Renal pelvis (tissue), 4 donors: ENCODE results near the gene OR10G3. TPM values are rescaled to one million over a fixed set of nuclear protein-coding genes. Genes with fewer than 3 reads are reported as not detected.

Experiments used
- DNase-seq: peaks from one replicate; pipeline ENCODE4 v3.0.0-alpha.2; 2013
- polyA plus RNA-seq, 3 donors: library from polyadenylated mRNA; unstranded; fragments of 120-200 nt; gene quantifications; one replicate each; pipeline ENCODE4 v1.2.1, GENCODE V29; 2013; ENCODE audit not compliant: insufficient read length in 3 of 3

OR10G3 gene
- polyA plus RNA-seq, 3 donors: 0.16 TPM; not detected in 2

DNA sequence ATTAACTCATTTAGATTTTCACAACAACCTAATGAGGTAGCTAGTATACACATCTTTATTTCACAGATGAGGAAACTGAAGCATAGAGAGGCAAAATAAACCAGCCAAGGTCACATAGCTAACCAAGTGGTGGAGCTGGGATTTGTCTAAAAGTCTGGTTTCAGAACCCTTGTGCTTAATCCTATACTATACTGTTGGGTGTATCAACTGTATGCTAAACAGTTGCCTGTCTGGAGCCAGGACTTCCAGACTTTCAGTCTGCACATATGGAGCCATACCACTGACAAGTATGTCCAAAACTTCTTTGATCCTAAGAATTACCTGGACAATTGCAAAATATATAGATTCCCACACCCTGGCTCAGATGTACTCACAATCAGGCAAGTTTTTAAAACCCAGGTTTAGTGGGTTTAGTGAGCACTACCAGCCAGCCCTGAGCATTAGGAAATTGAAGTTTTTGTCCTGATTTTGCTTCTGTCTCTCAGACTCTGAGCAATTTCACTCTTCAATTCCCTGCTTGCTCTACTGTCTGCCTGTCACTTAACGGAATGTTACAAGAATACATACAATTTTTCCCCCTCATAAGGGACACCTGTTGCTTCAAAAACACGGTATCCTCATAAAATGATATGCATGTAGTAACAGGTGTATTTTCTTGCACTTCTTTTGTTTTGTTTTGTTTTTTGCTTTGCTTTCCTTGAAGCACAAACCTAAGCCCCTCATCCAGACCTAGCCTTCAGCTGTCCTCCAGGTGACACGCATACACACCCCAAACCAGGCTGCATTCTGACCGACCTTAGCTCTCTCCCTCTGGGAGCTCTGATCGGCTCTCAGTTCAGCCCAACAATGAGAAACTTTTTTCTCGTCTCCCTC is 44.1 kb downstream of the OR10G3 start:
- DNase-seq: no peak

DNA sequence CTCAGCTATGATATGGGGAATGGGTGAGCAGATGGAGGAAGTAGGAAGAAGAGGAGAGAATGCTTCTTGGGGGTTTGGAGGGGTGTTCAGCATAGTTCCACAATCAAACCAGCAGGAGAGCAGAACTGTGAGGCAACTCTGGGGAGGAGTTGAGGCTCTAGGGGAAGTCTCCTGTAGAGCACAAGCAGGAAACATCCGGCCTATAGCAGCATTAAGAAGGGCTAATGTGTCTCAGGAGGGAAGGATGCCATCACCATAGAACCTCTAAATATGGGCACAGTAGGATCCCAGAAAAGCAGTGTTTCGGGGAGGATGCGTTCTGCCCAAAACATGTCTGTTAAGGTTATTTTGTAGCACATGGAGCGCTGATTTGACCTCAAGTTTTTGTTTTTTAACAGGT is 45.3 kb downstream of the OR10G3 start:
- DNase-seq: no peak

DNA sequence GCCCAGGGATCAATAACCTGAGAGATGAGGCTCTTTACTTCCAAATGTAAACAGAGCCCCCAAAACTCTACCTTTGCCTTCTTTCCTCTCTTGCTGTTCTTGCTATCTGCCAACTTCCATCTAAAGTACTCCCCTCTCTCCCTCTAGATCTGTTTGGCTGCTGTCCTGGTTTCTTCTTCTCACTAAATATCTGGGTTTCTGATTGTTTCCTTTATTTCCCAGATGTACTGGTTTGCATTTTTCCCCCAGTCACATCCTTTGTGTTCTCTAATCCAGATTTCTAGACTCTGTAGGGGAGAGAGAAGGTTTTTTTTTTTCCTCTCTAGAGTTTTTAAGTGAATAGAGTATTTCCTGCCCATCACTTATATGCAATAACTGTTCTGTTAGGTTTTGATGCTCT is 46.6 kb downstream of the OR10G3 start:
- no peak for DNase-seq

DNA sequence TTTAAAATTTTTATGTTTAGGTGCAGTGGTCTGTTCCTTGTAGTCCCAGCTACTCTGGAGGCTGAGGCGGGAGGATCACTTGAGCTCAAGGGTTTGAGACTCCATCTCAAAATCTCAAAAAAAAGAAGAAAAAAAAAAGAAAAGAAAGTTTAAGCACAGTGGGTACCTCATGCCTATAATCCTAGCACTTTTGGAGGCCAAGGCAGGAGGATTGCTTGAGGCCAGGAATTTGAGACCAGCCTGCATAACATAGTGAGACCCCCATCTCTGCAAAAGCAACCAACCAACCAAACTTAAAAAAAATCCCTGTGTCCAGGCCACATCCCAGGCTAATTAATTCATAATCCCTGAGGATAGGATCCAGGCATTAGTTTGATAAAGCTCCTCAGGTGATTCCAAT is 50.4 kb downstream of the OR10G3 start:
- DNase-seq: no peak

DNA sequence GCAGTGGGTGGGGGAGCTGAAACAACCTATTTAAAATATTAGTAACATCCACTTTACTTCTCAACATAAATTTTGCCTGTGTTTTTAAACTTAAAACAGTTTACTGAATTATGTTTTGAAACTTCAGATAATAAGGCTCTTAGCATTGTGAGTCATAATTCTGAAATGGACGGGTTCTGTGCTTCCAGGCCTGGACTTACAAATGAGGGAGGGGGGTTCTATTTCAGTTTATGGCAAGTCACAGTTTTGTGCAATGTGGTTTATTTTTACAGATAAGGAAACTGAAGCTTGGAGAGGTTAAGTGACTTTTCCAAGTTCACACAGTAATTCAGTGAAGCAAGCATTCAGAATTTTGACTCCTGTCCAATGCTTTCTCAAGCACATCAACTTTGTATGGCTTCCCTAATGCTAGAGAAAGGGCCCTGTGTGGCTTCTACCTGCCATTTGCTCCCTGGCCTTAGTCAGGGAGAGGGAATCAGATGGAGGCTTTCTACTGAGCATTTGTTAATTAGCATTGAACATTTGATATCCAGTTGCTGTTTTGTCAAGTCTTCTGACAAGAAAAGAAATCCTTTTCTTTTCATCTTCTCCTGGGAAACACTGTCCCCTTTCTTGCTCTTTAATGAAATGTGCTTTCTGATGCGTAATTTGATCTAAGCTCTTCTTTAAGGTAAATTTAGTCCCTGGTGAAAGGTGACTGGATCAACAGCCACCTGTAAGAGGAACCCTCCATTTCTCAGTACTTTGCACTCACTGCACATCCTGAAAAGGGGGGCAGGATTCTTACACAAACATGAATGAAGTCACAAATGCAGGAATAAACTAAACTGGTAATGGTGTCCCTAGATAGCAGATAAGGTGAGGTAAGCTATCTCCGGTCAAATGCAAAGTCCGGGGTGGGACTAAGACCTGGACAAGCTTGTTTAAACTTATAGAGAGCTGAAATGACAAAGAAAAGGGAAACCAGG is 51.2 kb downstream of the OR10G3 start:
- DNase-seq: no peak

DNA sequence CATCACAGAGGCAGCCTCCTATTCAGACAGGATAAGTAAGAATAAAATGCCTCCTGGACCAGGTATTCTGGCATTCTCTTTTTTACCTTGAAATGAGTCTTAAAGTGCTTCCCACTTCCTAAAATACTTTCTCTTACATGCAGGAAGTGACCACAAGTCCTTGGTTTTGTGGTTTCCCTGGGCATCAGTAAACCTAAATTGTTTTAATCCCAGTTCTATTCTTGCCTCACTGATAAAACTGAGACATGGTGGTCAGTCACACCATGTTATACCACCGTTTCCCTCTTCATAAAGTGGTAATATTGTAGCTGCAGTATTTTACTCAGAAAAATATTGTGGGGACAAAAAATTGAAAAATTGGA is 52.6 kb downstream of the OR10G3 start:
- DNase-seq: no peak

DNA sequence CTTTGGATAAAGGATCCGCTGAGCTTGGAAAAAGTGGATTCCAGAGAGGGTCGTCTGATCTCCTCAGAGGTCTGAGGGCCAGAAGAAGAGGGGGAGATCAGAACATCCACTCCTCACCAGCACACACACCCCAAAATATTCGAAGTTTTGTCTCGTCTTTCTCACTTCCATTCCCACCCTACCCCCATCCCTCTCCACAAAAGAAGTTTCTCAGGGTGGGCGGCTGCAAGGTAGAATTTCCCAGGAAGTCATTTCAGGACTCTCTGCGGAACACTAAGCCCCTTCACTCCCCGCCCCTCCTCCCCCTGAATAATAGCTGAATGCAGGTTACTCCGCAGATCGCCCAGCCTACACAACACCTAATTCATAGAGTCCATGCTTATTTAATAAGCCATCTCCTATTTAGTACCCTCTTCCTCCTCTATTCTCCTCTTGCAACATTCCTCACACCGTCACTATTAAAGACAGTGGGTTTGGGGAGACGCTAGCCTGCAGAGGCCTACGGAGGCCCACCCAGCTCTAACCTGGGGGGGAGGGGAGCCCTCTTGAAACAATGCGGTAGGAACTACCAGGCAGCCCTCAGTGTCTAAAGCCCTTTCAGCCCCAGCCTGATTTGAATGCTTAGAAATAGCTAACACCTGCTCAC is 53.1 kb downstream of the OR10G3 start:
- peak; percentile 71 for DNase-seq

DNA sequence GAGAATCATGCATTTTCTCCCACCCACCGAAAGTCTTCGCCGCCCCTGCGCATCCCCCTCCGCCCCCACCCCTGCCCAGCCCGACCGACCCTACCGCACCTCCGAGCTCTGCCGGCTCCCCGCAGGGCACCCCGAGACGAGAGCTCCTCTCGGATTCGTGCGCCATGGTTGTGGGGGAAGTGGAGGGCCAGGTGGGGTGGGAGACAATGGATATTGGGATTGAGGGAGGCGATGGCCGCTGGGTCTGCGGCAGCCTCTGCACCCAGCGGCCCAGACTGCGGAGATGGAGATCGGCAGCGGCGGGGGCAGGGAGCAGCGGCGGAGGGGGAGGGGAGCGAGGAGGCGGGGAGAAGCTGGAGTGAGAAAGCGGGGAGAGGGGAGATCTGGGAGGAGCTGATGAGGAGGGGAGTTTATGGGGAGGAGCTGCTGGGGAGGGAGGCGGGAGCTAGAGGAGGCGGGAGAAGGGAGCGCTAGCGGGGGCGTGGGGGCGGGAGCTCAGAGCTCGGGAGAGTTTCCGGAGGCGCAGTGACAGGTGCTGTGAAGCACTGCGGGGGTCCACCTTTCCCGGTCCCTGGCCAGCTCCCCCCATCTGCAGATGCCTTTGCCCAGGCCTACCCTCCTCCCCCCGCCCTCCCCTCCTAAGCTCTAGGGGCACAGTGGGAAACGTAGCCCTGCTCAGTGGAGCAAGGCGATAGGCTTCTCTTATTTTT is 53.8 kb downstream of the OR10G3 start, which contains the start of gene SALL2:
Gene SALL2, minus strand, starts transcription at position 385 of the 710 bp plus-strand sequence. Its CDS starts 219 bp downstream, at position 166.
- peak; percentile 93 for DNase-seq

DNA sequence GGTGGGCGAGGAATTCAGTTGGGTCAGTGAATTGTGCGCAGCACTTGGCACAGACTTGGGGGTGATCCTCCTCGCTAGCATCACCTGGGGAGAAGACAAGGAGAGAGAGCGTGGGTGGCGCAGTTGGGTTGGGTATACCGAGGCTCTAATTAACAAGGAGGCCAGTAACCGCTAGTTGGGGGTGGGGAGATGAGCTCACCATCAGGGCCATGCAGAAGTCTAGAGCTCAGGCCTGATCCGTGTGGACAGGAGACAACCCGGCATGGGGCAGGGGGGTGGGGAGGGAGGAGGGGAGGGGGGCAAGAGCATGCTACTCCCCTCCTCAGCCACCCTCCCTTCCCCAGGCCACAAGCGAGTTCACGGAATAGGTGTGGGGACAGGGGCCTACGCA is 54.3 kb downstream of the OR10G3 start:
- DNase-seq: no peak

DNA sequence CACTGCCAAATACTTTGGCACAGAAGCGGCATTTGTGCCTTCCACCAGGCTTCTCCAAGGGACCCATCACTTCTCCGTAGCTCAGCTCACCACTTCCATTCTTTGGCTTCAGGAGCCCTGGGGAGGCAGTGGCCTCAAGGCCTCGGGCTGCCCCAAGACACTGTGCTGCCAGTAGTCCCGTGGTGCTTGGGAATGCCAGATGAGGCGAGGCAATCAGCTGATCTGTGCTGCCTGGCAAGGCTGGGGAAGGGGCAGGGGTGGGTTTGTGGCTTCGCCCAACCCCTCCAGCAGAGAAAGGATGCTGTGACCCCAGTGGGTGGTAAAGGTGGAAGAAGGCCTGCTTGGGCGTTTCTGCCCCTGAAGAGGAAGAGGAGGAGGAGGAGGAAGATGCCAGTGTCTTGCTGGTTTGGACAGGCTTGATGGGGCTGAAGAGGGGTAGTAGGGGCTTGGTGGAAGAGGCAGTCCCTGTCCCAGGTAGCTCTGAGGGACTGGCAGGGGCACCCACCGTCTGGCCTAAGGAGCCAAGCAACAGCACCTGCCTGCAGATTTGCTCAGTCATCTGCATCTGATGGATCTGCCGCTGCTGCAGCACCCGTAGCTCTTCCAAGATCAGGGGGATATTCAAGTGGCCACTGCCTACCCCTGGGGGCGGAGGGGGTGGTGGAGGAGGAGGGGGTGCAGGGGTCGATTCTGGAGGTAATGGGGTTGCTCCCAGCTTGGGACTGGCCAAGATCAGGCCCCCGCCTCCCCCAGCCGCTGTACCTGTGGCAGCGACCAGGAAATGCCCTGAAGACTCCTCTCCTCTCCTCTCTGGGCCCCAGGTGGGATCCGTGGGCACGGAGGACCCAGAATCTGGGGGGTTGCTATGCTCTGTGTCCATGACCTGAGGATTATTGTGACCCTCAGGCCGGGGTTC is 55.0 kb downstream of the OR10G3 start:
- DNase-seq: no peak

DNA sequence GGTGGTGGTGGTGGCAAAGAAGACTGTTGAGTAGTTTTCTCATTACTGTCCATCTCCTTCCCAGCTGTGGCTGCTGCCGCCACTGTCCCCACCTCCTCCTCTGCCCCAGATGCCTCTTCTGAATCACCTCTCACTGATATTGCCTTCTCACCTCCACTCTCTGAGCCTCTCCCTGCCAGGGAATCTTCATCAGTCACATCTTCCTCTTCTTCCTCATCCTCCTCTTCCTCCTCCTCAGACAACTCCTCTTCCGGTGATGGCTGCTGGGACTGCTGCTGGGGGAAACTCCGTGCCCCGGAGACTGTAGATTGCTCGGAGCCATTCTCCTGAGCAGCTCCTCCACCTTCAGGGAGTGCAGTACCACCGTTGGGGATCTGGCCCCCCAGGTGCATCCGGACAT is 56.7 kb downstream of the OR10G3 start:
- DNase-seq: no peak

DNA sequence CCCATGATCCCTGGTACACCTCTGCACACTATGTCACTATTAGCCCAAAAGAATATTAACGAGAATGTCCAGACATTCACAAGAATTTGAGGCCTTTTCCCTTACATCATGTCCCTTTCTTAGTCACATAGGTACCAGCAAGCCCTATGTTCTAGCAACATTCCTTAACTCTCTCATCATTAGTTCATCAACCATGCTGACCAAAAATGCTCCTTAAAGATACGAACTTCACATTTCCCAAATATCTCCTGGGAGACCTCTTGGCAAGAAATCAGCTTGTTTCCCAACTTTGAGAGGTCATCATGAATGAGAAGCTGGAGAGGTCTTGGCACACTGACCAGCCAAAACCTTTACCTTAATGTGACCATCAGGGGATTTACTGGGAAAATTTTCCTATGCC is 58.4 kb downstream of the OR10G3 start:
- DNase-seq: no peak

DNA sequence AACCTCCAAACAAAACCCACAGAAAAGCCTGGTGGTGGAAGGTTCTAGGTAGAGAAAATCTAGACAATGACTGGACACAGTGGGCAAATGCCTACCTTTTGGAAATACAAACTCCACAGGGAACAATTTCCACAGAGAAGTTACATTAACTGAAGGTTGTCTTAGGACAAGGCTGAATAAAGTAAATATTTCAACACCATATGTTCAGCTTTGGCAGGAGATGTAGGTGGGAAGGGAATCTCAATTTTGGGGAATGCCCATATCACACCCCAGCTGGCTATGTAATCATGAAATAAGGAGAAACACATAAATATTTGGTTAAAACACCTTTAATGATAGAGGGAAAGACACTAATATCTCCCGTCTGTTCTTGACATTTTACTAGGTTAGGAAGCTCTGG is 59.1 kb downstream of the OR10G3 start:
- no peak for DNase-seq

DNA sequence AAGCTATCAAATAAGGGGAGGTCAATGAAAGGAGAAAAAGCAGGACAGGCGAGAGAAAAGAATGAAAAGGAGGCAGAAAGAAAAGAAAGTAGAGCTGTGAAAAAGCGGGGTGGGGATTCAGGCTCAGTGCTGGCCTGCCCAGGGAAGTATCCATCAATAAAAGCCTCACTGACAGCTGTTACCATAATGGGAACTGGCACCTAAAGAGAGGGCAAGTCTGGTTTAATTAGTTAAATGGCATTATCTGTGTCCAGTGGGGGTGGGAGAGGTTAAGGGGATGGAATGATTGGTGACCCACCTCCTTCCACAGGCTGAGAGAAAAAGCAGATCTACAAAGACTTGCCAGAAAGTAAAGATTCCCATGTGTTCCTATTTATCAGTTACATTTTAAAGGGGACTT is 61.2 kb downstream of the OR10G3 start:
- DNase-seq: no peak

Other genes with a start within 250 kb of the OR10G3 start
- 100 to 1,000 TPM; 140 to 158 (median 145) TPM for gene SUPT16H, start 196.1 kb downstream of the OR10G3 start, polyA plus RNA-seq
- gene CHD8, start 124.0 kb downstream of the OR10G3 start, polyA plus RNA-seq: 10 to 100 TPM; 73.2 to 86.2 (median 78.1) TPM
- gene RAB2B, start 103.1 kb downstream of the OR10G3 start, polyA plus RNA-seq: 10 to 100 TPM; 37.2 to 51.3 (median 43.0) TPM
- gene TOX4, start 102.9 kb downstream of the OR10G3 start, polyA plus RNA-seq: 10 to 100 TPM; 60.1 to 63.6 (median 60.4) TPM
- gene METTL3, start 68.7 kb downstream of the OR10G3 start, polyA plus RNA-seq: 100 to 1,000 TPM in 2 of 3 donors, 10 to 100 TPM in 1; 84.6 to 116 (median 106) TPM
- gene SALL2, start 53.7 kb downstream of the OR10G3 start, polyA plus RNA-seq: 10 to 100 TPM; 62.0 to 74.4 (median 63.7) TPM
- not detected for gene OR10G2, start 54.9 kb upstream of the OR10G3 start, polyA plus RNA-seq
- under 1 TPM in 1 of 3 donors, not detected in 2; 0.06 TPM for gene OR4E2, start 73.8 kb upstream of the OR10G3 start, polyA plus RNA-seq
- under 1 TPM in 2 of 3 donors, not detected in 1; 0.03 to 0.07 TPM for gene OR4E1, start 93.7 kb upstream of the OR10G3 start, polyA plus RNA-seq